Stimulated activated effector memory CD8-positive, alpha-beta T cell treated with anti-CD3 and anti-CD28 coated beads, Interleukin-12 subunit alpha, Interleukin-12 subunit beta, amount 100 ng/mL, for 72 hours (primary cell): ENCODE results near the gene VWA7.
"Not testable (repeated sequence)": the region's sequence is repeated elsewhere in the genome, so short reads cannot be mapped to it uniquely, and the experiment has no call there.

Source experiments
- ATAC-seq: fragments of 150-1000 bp; cut with Tn5 transposase; 2 replicates; pipeline ENCODE4 v1.10.0; 2021
- DNase-seq, 2 donors: peaks; one replicate each; pipeline ENCODE4 v3.0.0; 2021 to 2022; ENCODE audit warnings: low spot score in 2 of 2
- H3K27ac Mint-ChIP-seq: one replicate; pipeline ENCODE4 v1.8.0; 2022; ENCODE audit warnings: mild to moderate bottlenecking, mixed read lengths
- H3K36me3 Mint-ChIP-seq: one replicate; pipeline ENCODE4 v1.8.0; 2022; ENCODE audit warnings: mild to moderate bottlenecking, mixed read lengths
- H3K4me1 Mint-ChIP-seq: one replicate; pipeline ENCODE4 v1.8.0; 2022; ENCODE audit warnings: mixed read lengths
- H3K4me3 Mint-ChIP-seq: one replicate; pipeline ENCODE4 v1.8.0; 2022; ENCODE audit warnings: mild to moderate bottlenecking, mixed read lengths
- H3K9me3 Mint-ChIP-seq: one replicate; pipeline ENCODE4 v1.8.0; 2022; ENCODE audit warnings: mixed read lengths

The VWA7 gene, protein sequence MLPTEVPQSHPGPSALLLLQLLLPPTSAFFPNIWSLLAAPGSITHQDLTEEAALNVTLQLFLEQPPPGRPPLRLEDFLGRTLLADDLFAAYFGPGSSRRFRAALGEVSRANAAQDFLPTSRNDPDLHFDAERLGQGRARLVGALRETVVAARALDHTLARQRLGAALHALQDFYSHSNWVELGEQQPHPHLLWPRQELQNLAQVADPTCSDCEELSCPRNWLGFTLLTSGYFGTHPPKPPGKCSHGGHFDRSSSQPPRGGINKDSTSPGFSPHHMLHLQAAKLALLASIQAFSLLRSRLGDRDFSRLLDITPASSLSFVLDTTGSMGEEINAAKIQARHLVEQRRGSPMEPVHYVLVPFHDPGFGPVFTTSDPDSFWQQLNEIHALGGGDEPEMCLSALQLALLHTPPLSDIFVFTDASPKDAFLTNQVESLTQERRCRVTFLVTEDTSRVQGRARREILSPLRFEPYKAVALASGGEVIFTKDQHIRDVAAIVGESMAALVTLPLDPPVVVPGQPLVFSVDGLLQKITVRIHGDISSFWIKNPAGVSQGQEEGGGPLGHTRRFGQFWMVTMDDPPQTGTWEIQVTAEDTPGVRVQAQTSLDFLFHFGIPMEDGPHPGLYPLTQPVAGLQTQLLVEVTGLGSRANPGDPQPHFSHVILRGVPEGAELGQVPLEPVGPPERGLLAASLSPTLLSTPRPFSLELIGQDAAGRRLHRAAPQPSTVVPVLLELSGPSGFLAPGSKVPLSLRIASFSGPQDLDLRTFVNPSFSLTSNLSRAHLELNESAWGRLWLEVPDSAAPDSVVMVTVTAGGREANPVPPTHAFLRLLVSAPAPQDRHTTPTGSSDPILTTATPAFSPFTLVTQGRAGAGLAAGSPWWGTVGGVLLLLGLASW

DNA sequence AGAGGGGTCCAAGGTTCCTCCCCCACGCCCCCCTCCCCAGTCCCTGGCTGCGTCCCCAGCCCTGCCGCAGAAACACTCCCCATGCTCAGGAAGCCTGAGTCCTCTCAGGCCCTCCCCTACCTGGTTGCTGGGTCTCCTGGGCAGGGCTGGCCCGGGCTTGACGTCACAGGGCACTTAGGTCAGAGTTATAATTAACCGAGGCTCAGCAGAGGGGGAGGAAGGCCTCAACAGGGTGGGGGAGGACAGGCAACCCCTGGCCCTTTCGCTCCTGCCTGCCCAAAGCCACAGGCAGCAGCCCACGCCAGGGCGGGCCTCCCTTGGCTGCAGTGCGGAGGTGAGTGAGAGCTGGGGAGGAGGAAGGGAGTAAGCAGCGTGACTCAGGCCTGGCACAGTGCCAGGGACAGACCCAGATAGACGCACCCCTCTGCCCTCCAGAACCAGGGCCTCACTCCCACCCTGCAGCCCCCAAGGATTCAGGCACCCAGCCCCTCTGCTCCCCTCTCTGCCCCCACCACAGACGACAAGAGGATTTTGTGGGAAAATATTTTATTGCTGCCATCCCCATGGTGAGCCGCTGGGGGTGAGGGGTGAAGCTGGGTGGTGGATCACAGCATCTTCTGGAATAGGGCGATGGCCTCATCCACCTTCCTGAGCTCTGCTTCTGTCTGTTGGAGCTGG lies at the start of gene VWA7:
TSS of gene VWA7 (minus strand) at position 340 of the 678 bp plus-strand sequence. CDS start 549 bp downstream, outside the sequence.
- Mint-ChIP-seq H3K27ac (peak within 1 kb of the TSS; percentile 91), H3K4me3 (peak within 1 kb of the TSS; percentile 68), H3K9me3 (no peaks in the 10 kb centered on the region), H3K36me3 (peaks cover 37% of the 10 kb centered on the region), H3K4me1 (peaks cover 39% of the 10 kb centered on the region)
- DNase-seq (peak; percentile 67 to 82), ATAC-seq (peak; percentile 94)

DNA sequence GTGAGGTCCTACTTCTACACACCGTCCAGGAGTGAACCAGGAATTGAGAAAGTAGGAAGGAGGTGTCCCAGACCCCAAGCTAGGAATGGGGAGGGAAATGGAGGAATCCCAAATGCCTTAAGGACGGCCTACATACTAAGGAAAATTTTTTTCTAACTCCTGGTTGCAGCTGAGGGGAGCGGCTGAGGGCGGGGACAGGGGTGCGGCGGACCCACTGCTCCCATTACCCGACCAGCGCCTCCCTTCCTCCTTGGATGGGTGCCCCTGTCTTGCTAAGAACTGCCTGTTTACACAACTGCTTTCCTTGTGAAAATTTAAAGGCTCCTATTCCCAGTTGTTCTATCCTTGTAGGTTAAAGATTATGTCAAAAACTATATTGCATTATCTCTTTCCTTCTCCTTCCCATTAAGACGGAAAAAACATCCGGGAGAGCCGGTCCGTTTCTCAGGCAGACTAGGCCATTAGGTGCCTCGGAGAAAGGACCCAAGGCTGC lies 49.7 kb upstream of the VWA7 start:
- ATAC-seq (peak; percentile 2), DNase-seq (no peak)
- Mint-ChIP-seq H3K4me1 (peaks cover 55% of the 10 kb centered on the region), H3K27ac (peak overlapping the region; percentile 98), H3K4me3 (peak overlapping the region; percentile 84), H3K9me3 (no peaks in the 10 kb centered on the region), H3K36me3 (peaks cover 41% of the 10 kb centered on the region)

DNA sequence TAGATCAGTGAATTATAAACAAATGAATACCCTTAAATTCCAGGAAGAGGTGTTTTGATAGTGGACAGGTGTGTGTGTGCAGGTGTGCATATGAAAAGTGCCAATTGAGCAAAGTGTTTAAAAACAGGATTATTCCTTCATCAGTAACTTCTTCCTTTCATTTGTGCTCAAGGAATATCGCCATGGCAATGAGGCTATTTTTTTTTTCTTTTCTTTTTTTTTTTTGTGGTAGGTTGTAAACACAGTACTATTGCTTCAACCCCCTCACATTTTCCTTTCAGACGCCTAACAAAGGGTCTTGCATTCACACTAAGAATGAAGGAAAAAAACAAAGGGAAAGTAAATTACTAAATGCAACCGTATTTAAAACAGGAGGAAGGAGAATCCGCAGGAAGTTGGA lies 48.4 kb upstream of the VWA7 start:
- DNase-seq (no peak), ATAC-seq (no peak)
- peaks cover 32% of the 10 kb centered on the region for H3K36me3 Mint-ChIP-seq
- no peaks in the 10 kb centered on the region for H3K9me3 Mint-ChIP-seq
- H3K4me1 Mint-ChIP-seq: peaks cover 60% of the 10 kb centered on the region
- peak overlapping the region; percentile 84 for H3K4me3 Mint-ChIP-seq
- peak overlapping the region; percentile 98 for H3K27ac Mint-ChIP-seq

DNA sequence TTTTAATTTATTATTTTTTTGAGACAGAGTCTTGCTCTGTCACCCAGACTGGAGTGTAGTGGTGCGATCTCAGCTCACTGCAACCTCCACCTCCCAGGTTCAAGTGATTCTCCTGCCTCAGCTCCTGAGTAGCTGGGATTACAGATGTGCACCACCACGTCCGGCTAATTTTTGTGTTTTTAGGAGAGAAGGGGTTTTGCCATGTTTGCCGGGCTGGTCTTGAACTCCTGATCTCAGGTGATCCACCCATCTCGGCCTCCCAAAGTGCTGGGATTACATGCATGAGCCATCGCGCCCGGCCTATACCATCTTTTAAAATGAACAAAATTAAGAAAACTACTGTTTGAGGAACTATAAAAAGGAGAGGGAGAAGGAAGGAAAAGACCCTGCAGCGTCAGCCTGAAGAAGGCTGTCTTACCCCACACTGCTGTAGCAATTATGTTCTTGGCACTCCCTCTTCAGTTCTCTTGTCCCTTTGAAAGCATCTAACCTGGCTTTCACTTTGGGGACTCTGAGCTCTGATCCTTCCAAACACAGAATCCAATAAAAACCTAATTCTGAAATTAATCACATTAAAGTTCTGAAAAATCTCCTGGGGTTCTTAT lies 46.6 kb upstream of the VWA7 start:
- ATAC-seq, DNase-seq, H3K9me3 Mint-ChIP-seq: not testable (repeated sequence)
- peaks cover 25% of the 10 kb centered on the region for H3K36me3 Mint-ChIP-seq
- peaks cover 59% of the 10 kb centered on the region for H3K4me1 Mint-ChIP-seq
- H3K27ac Mint-ChIP-seq: peak overlapping the region; percentile 15
- H3K4me3 Mint-ChIP-seq: peak overlapping the region; percentile 79

DNA sequence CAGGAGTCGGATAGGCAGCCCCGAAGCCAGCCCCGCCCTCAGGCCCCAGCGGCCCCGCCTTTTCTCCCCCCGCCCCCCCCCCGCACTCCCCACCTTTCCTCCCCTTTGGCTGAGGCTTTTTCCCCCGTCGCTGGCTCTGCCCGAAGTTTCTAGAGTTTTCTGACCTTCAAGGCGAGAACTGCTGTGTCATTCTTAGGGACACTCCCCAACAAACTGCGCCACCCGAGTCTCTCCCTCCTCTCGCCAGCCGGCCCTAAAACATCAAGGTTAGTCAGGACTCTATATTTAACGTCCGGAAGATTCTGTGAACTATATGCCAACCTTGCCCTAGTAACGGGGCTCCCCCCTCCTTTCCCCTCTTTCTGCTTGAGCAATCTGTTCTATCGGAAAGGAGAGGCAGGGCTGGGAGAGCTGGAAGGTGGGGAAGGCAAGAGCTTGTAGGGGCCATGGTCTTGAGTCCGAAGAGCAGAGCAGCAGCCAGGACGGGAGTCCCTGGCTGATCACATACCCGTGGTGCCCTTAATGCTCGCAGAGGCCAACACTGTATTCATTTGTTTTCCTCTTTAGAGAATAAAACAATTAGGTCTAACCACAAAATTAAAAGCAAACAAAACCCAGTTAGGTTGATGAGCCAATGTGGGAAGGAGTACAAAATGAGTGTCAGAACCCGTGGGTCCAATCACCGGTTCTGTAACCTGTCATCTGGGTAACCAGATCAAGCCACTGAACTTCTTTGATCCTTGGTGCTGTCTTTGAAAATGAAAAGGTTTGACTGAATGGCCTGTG lies 45.1 kb upstream of the VWA7 start:
- ATAC-seq (peak; percentile 75), DNase-seq (peak; percentile 44 to 88)
- Mint-ChIP-seq H3K4me1 (peaks cover 66% of the 10 kb centered on the region), H3K27ac (peak overlapping the region; percentile 95), H3K36me3 (peaks cover 33% of the 10 kb centered on the region), H3K9me3 (no peaks in the 10 kb centered on the region), H3K4me3 (peak overlapping the region; percentile 79)

DNA sequence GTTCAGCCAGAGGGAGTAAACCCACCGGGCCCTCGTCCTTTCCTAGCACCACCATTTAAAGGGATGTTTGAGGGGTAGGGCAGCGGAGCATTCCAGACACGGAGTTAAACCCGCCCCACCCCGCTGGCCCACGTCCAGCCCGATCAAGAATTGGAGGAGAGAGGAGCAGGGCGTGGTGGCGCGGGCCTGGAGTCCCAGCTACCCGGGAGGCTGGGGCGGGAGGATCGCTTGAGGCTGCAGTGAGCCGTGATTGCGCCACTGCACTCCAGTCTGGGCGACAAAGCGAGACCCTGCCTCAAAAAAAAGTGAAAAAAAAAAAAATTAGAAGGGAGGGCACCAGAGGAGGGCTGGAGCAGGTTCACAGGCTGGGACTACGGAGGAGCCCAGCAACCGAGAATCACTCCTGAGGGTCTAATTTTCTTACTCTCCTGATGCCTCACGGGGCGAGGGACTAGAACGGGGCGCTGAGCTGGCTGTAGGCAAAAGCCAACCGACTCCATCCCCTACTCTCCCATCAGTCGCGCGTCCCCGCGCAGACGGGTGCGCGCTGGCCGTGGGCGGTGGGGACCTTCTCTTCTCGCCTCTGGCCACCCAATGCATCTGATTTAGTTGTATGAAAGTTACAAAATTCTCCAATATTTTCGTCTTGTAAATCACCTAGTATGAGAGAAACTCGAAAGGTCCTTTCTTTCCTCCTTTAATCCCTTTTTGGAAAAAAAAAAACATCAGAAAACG lies 44.3 kb upstream of the VWA7 start:
- DNase-seq (peak; percentile 67 to 85), ATAC-seq (peak; percentile 63)
- peaks cover 59% of the 10 kb centered on the region for H3K4me1 Mint-ChIP-seq
- peak overlapping the region; percentile 95 for H3K27ac Mint-ChIP-seq
- peak overlapping the region; percentile 79 for H3K4me3 Mint-ChIP-seq
- H3K9me3 Mint-ChIP-seq: no peaks in the 10 kb centered on the region
- H3K36me3 Mint-ChIP-seq: peaks cover 26% of the 10 kb centered on the region

DNA sequence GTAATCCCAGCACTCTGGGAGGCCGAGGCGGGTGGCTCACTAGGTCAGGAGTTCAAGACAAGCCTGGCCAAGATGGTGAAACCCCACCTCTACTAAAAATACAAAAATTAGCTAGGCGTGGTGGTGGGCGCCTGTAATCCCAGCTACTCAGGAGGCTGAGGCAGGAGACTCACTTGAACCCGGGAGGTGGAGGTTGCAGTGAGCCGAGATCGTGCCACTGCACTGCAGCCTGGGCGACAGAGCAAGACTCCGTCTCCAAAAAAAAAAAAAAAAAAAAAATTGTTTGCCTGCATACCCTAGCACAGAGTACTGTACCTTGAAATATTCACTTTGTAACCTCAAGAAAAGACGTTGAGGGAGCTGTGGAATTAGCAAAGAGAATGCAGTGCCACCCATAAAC lies 43.3 kb upstream of the VWA7 start:
- not testable (repeated sequence) for H3K9me3 Mint-ChIP-seq, ATAC-seq, DNase-seq
- peak overlapping the region; percentile 79 for H3K4me3 Mint-ChIP-seq
- peaks cover 28% of the 10 kb centered on the region for H3K36me3 Mint-ChIP-seq
- peaks cover 53% of the 10 kb centered on the region for H3K4me1 Mint-ChIP-seq
- H3K27ac Mint-ChIP-seq: peak overlapping the region; percentile 65

DNA sequence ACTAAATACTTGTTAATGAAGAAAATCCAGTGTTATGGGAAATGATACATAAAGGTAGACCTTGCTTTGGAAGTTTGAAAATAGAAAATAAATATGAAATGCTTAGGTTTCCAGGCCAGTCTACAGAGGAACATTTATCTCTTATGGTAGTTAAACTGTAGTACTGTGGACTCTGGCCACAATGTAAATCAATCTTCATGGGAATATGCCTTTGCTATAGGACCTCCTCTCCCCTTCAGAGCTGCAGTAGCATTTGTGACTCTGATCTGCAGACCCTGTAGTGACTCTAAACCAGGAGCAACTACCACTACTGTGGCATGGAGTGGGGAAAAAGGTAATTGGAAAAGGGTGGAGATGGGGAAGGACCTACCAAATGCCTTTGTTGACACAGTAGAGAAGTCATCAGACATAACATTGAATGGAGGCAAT lies 42.8 kb upstream of the VWA7 start:
- peak overlapping the region; percentile 65 for H3K27ac Mint-ChIP-seq

DNA sequence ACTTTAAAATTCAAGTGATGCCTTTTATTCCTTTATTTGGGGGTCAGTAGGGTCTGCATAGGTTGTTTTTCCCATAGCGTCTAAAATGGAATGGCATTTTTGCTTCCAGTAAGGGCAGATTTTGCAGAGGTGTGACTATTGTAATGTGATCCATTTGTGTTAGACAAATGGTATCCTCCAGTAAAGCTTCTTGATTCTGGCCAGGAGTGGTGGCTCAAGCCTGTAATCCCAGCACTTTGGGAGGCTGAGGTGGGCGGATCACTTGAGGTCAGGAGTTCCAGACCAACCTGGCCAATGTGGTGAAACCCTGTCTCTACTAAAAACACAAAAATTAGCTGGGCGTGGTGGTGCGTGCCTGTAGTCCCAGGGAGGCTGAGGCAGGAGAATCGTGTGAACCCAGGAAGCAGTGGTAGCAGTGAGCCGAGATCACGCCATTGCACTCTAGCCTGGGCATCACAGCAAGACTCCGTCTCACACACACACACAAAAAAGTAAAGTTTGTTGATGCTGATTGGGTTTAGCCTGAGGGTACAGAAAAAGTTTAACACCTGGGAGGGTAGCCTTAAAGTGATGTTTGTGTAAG lies 40.9 kb upstream of the VWA7 start:
- peak overlapping the region; percentile 85 for H3K27ac Mint-ChIP-seq
- H3K9me3 Mint-ChIP-seq, DNase-seq, ATAC-seq: not testable (repeated sequence)
- peaks cover 61% of the 10 kb centered on the region for H3K4me1 Mint-ChIP-seq
- peak overlapping the region; percentile 80 for H3K4me3 Mint-ChIP-seq
- peaks cover 46% of the 10 kb centered on the region for H3K36me3 Mint-ChIP-seq

More for the DNA sequence above, 42.8 kb upstream of the VWA7 start:
- Mint-ChIP-seq H3K4me3 (peak overlapping the region; percentile 79), H3K4me1 (peaks cover 53% of the 10 kb centered on the region), H3K36me3 (peaks cover 32% of the 10 kb centered on the region), H3K9me3 (no peaks in the 10 kb centered on the region)
- DNase-seq: no peak
- ATAC-seq: no peak

DNA sequence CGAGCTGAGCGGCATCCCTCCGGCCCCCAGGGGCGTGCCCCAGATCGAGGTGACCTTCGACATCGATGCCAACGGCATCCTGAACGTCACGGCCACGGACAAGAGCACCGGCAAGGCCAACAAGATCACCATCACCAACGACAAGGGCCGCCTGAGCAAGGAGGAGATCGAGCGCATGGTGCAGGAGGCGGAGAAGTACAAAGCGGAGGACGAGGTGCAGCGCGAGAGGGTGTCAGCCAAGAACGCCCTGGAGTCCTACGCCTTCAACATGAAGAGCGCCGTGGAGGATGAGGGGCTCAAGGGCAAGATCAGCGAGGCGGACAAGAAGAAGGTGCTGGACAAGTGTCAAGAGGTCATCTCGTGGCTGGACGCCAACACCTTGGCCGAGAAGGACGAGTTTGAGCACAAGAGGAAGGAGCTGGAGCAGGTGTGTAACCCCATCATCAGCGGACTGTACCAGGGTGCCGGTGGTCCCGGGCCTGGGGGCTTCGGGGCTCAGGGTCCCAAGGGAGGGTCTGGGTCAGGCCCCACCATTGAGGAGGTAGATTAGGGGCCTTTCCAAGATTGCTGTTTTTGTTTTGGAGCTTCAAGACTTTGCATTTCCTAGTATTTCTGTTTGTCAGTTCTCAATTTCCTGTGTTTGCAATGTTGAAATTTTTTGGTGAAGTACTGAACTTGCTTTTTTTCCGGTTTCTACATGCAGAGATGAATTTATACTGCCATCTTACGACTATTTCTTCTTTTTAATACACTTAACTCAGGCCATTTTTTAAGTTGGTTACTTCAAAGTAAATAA lies 40.2 kb upstream of the VWA7 start:
- not testable (repeated sequence) for H3K9me3 Mint-ChIP-seq, DNase-seq
- H3K4me1 Mint-ChIP-seq: peaks cover 61% of the 10 kb centered on the region
- ATAC-seq: peak; percentile 27
- H3K27ac Mint-ChIP-seq: peak overlapping the region; percentile 85
- H3K4me3 Mint-ChIP-seq: peak overlapping the region; percentile 80
- peaks cover 52% of the 10 kb centered on the region for H3K36me3 Mint-ChIP-seq

DNA sequence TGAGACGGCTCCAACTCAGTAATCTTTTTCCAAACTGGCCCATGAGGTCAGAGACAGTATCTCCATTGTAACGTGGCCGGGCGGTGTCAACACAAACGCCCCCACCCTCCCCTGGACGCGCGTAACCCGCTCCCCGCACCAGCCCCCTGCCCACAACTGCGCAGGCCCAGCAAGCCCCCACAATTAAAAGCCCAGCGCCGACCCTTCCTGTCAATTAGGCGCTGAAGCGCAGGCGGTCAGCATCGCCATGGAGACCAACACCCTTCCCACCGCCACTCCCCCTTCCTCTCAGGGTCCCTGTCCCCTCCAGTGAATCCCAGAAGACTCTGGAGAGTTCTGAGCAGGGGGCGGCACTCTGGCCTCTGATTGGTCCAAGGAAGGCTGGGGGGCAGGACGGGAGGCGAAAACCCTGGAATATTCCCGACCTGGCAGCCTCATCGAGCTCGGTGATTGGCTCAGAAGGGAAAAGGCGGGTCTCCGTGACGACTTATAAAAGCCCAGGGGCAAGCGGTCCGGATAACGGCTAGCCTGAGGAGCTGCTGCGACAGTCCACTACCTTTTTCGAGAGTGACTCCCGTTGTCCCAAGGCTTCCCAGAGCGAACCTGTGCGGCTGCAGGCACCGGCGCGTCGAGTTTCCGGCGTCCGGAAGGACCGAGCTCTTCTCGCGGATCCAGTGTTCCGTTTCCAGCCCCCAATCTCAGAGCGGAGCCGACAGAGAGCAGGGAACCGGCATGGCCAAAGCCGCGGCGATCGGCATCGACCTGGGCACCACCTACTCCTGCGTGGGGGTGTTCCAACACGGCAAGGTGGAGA lies 38.1 kb upstream of the VWA7 start, which contains the start of the genes HSPA1A and HSPA1L:
TSS of gene HSPA1A (plus strand) at position 519 of the 814 bp plus-strand sequence. CDS start at position 733, 214 bp downstream.
TSS of gene HSPA1L (minus strand) at position 259 of the 814 bp plus-strand sequence. CDS start 3,311 bp downstream, outside the sequence.
- peak; percentile 44 for ATAC-seq
- H3K9me3 Mint-ChIP-seq: no peaks in the 10 kb centered on the region
- H3K36me3 Mint-ChIP-seq: peaks cover 50% of the 10 kb centered on the region
- peak within 1 kb of the TSS; percentile 93 for H3K4me3 Mint-ChIP-seq
- peak within 1 kb of the TSS; percentile 98 for H3K27ac Mint-ChIP-seq
- DNase-seq: peak; percentile 62 to 94
- H3K4me1 Mint-ChIP-seq: peaks cover 59% of the 10 kb centered on the region
